Osteoblast (primary cell): ENCODE measurements around the gene SNTA1. TPM values are rescaled to one million over a fixed set of nuclear protein-coding genes. Genes with fewer than 3 reads are reported as not detected.

ENCODE experiments used
- DNase-seq: peaks from one replicate; pipeline ENCODE4 v3.0.0; 2011; ENCODE audit warnings: low spot score, mixed read lengths; ENCODE audit not compliant: insufficient read length; ENCODE audit errors: missing footprints
- H2AFZ ChIP-seq: 2 replicates; pipeline ENCODE4 v1.6.0; 2011; ENCODE audit warnings: mild to moderate bottlenecking, low read length
- H3K27ac ChIP-seq: 2 replicates; pipeline ENCODE4 v1.5.1; 2011; ENCODE audit warnings: mild to moderate bottlenecking, low read depth, low read length, moderate library complexity
- H3K27me3 ChIP-seq: 2 replicates; pipeline ENCODE4 v1.6.0; 2012; ENCODE audit warnings: mild to moderate bottlenecking, control low read depth, inconsistent platforms, low read length, moderate library complexity; ENCODE audit not compliant: insufficient read depth
- H3K36me3 ChIP-seq: 2 replicates; pipeline ENCODE4 v1.5.1; 2011; ENCODE audit warnings: mild to moderate bottlenecking, low read length, control low read depth, moderate library complexity; ENCODE audit not compliant: insufficient read depth
- H3K4me1 ChIP-seq: 2 replicates; pipeline ENCODE4 v1.5.1; 2011; ENCODE audit warnings: mild to moderate bottlenecking, low read length, control low read depth, moderate library complexity; ENCODE audit not compliant: insufficient read depth
- H3K4me2 ChIP-seq: 2 replicates; pipeline ENCODE4 v1.6.0; 2011; ENCODE audit warnings: mild to moderate bottlenecking, low read length; ENCODE audit not compliant: insufficient read depth
- H3K4me3 ChIP-seq: fragments of 200-600 bp; sonication (generic); 3 replicates; pipeline ENCODE4 v1.5.1; 2012; ENCODE audit warnings: mild to moderate bottlenecking, low read length, inconsistent platforms; ENCODE audit not compliant: insufficient read depth
- H3K79me2 ChIP-seq: 2 replicates; pipeline ENCODE4 v1.6.0; 2012; ENCODE audit warnings: mild to moderate bottlenecking, low read length, control low read depth, inconsistent platforms; ENCODE audit not compliant: insufficient read depth
- H3K9me3 ChIP-seq: 2 replicates; pipeline ENCODE4 v1.5.1; 2011; ENCODE audit warnings: low read depth, low read length, control low read depth
- H4K20me1 ChIP-seq: 2 replicates; pipeline ENCODE4 v1.6.0; 2012; ENCODE audit warnings: mild to moderate bottlenecking, low read length, control low read depth; ENCODE audit not compliant: insufficient read depth
- total RNA-seq: library from RNA; depleted of rRNA; stranded (reverse); fragments of >200 nt; gene quantifications from 2 replicates; pipeline ENCODE4 v1.2.3, GENCODE V29; 2012
- TF ChIP-seq, protein P1 (sequence below): IDR thresholded peaks from 2 replicates; pipeline ENCODE4 v1.5.1; 2011; ENCODE audit warnings: mild to moderate bottlenecking, low read depth, low read length, moderate library complexity; ENCODE audit errors: extremely low read depth

Gene SNTA1
- total RNA-seq, 1 donor, result 27.5 TPM

DNA sequence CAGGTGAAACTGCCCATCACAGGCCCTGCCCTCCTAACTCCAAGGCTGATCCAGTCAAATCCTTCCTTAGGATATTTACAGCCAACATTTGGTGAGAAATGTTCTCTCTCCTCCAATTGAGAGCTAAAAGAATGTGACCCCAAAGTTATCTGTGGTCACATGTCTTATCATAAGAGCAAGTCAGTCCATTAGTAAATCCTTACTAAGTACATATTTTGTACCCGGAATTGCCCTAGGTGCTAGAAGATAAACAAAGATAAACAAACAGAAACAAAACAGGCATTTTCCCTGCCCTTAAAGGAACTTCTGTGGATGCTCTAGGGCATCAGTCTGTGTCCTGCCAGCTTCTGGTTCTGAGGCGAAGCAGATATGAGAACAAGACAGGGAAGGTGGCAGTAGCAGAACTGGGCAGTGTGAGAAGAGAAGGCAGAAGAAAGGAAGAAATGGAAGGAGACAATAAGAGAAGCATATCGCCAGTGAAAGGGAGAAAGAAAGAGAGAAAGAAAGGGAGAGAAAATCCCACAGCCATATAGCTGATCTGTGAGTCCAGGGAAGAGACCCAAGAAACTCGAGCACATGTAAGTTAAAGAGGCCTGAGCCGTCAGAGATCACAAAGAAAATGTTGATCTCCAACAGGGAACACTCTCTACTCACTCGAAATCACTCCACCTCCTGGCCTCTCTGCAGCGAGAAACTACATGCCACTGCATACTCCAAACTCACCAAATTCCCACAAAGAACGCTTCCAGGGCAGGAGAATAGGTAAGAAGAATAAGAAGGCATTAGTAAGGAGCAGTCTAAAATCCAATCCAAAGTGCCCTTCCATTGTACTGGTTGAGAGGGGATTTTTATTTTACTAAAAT lies 83.9 kb downstream of the SNTA1 start:
- Histone ChIP-seq H3K36me3 (peaks cover 26% of the 10 kb centered on the region), H3K9me3 (no peaks in the 10 kb centered on the region), H3K4me3 (no peak overlapping the region), H3K4me2 (no peak overlapping the region), H3K27ac (no peak overlapping the region), H3K4me1 (no peaks in the 10 kb centered on the region), H2AFZ (no peak overlapping the region), H3K27me3 (no peaks in the 10 kb centered on the region), H3K79me2 (no peaks in the 10 kb centered on the region), H4K20me1 (no peaks in the 10 kb centered on the region)
- no peak for DNase-seq
- TF ChIP-seq, protein P1, sequence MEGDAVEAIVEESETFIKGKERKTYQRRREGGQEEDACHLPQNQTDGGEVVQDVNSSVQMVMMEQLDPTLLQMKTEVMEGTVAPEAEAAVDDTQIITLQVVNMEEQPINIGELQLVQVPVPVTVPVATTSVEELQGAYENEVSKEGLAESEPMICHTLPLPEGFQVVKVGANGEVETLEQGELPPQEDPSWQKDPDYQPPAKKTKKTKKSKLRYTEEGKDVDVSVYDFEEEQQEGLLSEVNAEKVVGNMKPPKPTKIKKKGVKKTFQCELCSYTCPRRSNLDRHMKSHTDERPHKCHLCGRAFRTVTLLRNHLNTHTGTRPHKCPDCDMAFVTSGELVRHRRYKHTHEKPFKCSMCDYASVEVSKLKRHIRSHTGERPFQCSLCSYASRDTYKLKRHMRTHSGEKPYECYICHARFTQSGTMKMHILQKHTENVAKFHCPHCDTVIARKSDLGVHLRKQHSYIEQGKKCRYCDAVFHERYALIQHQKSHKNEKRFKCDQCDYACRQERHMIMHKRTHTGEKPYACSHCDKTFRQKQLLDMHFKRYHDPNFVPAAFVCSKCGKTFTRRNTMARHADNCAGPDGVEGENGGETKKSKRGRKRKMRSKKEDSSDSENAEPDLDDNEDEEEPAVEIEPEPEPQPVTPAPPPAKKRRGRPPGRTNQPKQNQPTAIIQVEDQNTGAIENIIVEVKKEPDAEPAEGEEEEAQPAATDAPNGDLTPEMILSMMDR, result no peak

Other genes with a start within 250 kb of the SNTA1 start
- gene BPIFA3, start 226.4 kb downstream of the SNTA1 start, total RNA-seq, result not detected in 2 replicates
- gene BPIFA1, start 207.8 kb downstream of the SNTA1 start, total RNA-seq, result not detected in 2 replicates
- not detected in 2 replicates for gene BPIFB1, start 160.5 kb downstream of the SNTA1 start, total RNA-seq
- 14.4 and 16.6 TPM in 2 replicates for gene CDK5RAP1, start 42.2 kb downstream of the SNTA1 start, total RNA-seq
- 10.3 and 11.2 TPM in 2 replicates for gene CBFA2T2, start 46.3 kb upstream of the SNTA1 start, total RNA-seq
- under 0.01 TPM in 2 replicates for gene C20orf144, start 218.6 kb upstream of the SNTA1 start, total RNA-seq
- gene ACTL10, start 223.2 kb upstream of the SNTA1 start, total RNA-seq, result 1.8 and 2.2 TPM in 2 replicates
- gene NECAB3, start 230.7 kb upstream of the SNTA1 start, total RNA-seq, result 14.7 and 27.1 TPM in 2 replicates
- gene E2F1, start 242.6 kb upstream of the SNTA1 start, total RNA-seq, result 1.4 and 2.4 TPM in 2 replicates